Large intestine (tissue), 3 donors: ENCODE data around the gene ZNRF2. TPM values are rescaled to one million over a fixed set of nuclear protein-coding genes. Genes with fewer than 3 reads are reported as not detected.
A peak's percentile ranks its signal among the peaks of the same experiment; 100 is the strongest.

ENCODE experiments used
- DNase-seq, 2 donors: peaks; one replicate each; pipeline versions ENCODE4 v3.0.0 to v3.0.0-alpha.2; 2013
- H3K27ac ChIP-seq: one replicate; pipeline ENCODE4 v1.5.1; 2013; ENCODE audit warnings: low read length
- H3K27me3 ChIP-seq: 2 replicates; pipeline ENCODE4 v1.6.1; 2013; ENCODE audit warnings: low read length; ENCODE audit not compliant: control insufficient read depth, insufficient read depth
- H3K36me3 ChIP-seq: 2 replicates; pipeline ENCODE4 v1.6.1; 2013; ENCODE audit warnings: low read length; ENCODE audit not compliant: control insufficient read depth, insufficient read depth
- H3K4me1 ChIP-seq: one replicate; pipeline ENCODE4 v1.6.1; 2013; ENCODE audit warnings: low read length; ENCODE audit not compliant: control insufficient read depth, insufficient read depth
- H3K4me3 ChIP-seq: one replicate; pipeline ENCODE4 v1.5.1; 2013; ENCODE audit warnings: low read length
- H3K9me3 ChIP-seq: one replicate; pipeline ENCODE4 v1.6.1; 2013; ENCODE audit warnings: mild to moderate bottlenecking, low read depth, low read length, moderate library complexity; ENCODE audit not compliant: control insufficient read depth
- WGBS: methylation state at CpG from one replicate; pipeline ENCODE4 v1.1.5; 2013; ENCODE audit warnings: low lambda C conversion rate; ENCODE audit not compliant: insufficient coverage; 5-methylcytosine and 5-hydroxymethylcytosine counted together
- polyA plus RNA-seq: library from polyadenylated mRNA; unstranded; fragments of 120-200 nt; gene quantifications from one replicate; pipeline ENCODE4 v1.2.1, GENCODE V29; 2013

Gene ZNRF2
- polyA plus RNA-seq, 1 donor: 12.1 TPM

DNA sequence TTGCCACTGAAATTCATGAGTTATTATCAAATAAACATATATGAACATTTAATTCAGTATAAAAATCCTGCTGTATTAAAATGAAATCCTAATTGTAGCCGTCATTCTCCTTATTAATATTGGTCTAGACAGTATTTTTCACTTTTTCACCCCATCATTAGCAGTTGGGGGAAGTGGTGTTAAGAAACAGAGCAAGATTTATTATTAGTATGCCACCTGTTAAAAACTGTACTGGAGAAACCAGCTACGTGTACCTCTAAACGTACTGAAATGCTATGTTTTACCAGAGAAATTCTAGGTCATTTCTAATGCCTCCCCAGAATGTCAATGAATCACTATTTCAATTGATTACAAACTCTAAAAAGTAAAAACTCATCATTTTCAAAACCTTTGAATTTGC, 9.8 kb upstream of the ZNRF2 start:
- no peak overlapping the region for H3K27ac ChIP-seq
- no peaks in the 10 kb centered on the region for H3K36me3 ChIP-seq
- H3K27me3 ChIP-seq: no peaks in the 10 kb centered on the region
- DNase-seq: no peak
- WGBS: 83% methylated on average over 1 of the region's 3 CpGs
- H3K9me3 ChIP-seq: no peaks in the 10 kb centered on the region
- H3K4me3 ChIP-seq: no peak overlapping the region
- H3K4me1 ChIP-seq: no peaks in the 10 kb centered on the region

- Histone ChIP-seq H3K9me3 (no peaks in the 10 kb centered on the region), H3K27ac (no peak overlapping the region), H3K4me3 (no peak overlapping the region), H3K27me3 (no peaks in the 10 kb centered on the region), H3K4me1 (no peaks in the 10 kb centered on the region), H3K36me3 (no peaks in the 10 kb centered on the region)
- WGBS: 78% methylated on average over 1 of the region's 9 CpGs
- DNase-seq: peak; percentile 29 to 32
Measured at GRCh38 chr7:30276203-30276900, 8.0 kb upstream of the ZNRF2 start.

DNA sequence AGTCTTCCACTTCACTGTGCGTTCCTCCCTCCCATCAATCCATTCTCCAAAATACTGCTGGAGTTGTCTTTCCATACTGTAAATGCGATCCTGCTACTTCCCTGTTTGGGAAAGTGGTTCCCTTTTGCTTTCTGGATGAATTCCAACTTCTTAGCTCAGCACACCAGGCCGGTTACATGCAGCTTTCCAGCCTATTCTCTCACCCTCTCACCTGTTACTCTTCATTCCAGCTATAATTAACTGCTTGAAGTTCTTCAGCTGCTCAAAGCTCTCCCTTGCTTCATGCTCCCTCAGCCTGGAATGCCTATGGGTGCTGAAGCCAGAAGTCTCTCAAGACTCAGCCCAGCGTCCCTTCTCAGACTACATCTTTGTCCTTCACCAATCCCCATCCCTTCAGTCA, 6.0 kb upstream of the ZNRF2 start:
- H3K4me1 ChIP-seq: peaks cover 4% of the 10 kb centered on the region
- no peaks in the 10 kb centered on the region for H3K27me3 ChIP-seq
- WGBS: 100% methylated on average over 2 of the region's 4 CpGs
- no peaks in the 10 kb centered on the region for H3K9me3 ChIP-seq
- H3K4me3 ChIP-seq: no peak overlapping the region
- no peak for DNase-seq
- H3K36me3 ChIP-seq: no peaks in the 10 kb centered on the region
- no peak overlapping the region for H3K27ac ChIP-seq

- Histone ChIP-seq H3K27ac (no peak overlapping the region), H3K9me3 (no peaks in the 10 kb centered on the region), H3K4me1 (peaks cover 4% of the 10 kb centered on the region), H3K36me3 (no peaks in the 10 kb centered on the region), H3K4me3 (no peak overlapping the region), H3K27me3 (no peaks in the 10 kb centered on the region)
- DNase-seq: no peak
- no CpG with 5 or more reads among the region's 8 CpGs for WGBS
Measured at GRCh38 chr7:30278849-30279652, 5.3 kb upstream of the ZNRF2 start.

DNA sequence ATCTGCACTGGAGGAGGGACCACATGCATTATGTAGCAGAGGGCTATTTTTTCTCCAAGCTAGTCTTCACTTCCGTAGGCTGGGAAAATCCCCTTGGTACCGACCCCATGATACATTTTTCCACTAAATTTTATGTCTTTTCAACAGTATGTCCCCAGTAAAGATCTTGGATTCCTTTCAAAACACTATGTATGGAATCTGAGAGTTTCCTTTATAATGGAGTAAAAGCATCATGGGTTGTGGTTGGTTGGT, 4.8 kb upstream of the ZNRF2 start:
- peaks cover 4% of the 10 kb centered on the region for H3K4me1 ChIP-seq
- no peaks in the 10 kb centered on the region for H3K9me3 ChIP-seq
- WGBS: no CpG with 5 or more reads among the region's 2 CpGs
- no peak for DNase-seq
- H3K27me3 ChIP-seq: no peaks in the 10 kb centered on the region
- H3K4me3 ChIP-seq: no peak overlapping the region
- H3K36me3 ChIP-seq: no peaks in the 10 kb centered on the region
- no peak overlapping the region for H3K27ac ChIP-seq

DNA sequence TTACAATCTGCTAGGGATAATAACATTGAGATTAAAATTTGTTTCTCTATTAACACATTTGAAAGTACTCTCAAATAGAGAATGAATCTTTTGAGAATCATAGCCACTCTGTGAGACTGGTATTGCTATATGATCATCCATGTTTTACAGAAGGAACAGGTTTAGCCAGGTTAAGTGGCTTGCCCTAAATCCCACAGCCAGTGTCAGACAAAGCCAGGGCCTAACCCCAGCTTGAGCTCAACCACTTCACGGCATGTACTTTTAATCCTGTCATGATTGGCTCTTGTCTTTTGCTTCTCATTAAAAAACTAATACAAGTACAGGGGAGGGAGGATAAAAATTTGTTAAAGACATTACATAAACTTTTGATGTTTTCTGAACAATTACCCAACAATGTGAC, 3.8 kb upstream of the ZNRF2 start:
- WGBS: 100% methylated on average over 1 of the region's 1 CpG
- H3K9me3 ChIP-seq: no peaks in the 10 kb centered on the region
- H3K4me3 ChIP-seq: no peak overlapping the region
- no peaks in the 10 kb centered on the region for H3K27me3 ChIP-seq
- no peaks in the 10 kb centered on the region for H3K36me3 ChIP-seq
- no peak overlapping the region for H3K27ac ChIP-seq
- no peak for DNase-seq
- H3K4me1 ChIP-seq: peaks cover 4% of the 10 kb centered on the region

- Histone ChIP-seq H3K36me3 (no peaks in the 10 kb centered on the region), H3K4me1 (peaks cover 4% of the 10 kb centered on the region), H3K27me3 (no peaks in the 10 kb centered on the region), H3K27ac (no peak overlapping the region), H3K9me3 (no peaks in the 10 kb centered on the region), H3K4me3 (no peak overlapping the region)
- DNase-seq: no peak
- no CpG with 5 or more reads among the region's 1 CpG for WGBS
Measured at GRCh38 chr7:30281263-30281662, 3.1 kb upstream of the ZNRF2 start.

DNA sequence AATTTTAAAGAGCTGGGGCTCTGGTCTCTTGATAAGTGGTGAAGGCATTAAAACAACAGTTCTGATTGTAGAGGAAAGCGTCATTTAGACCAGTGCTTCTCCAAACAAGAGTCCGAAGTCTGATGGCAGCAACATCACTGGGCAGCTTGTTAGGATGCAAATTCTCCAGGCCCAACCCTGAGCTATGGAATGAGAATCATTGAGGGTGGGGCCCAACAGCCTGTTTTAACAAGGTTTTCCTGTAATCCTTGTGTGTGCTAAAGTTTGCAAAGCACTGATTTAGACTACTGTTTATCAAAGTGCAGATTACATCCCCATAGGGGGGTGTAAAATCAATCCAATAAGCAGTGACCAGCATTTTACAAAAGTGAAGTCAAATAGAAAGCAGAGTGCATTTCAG, 2.6 kb upstream of the ZNRF2 start:
- Histone ChIP-seq H3K9me3 (no peaks in the 10 kb centered on the region), H3K27ac (no peak overlapping the region), H3K4me1 (peaks cover 8% of the 10 kb centered on the region), H3K36me3 (no peaks in the 10 kb centered on the region), H3K27me3 (no peaks in the 10 kb centered on the region), H3K4me3 (no peak overlapping the region)
- WGBS: no CpG with 5 or more reads among the region's 2 CpGs
- peak; percentile 67 to 78 for DNase-seq

- no peak overlapping the region for H3K27ac ChIP-seq
- WGBS: no CpG with 5 or more reads among the region's 3 CpGs
- H3K9me3 ChIP-seq: no peaks in the 10 kb centered on the region
- H3K27me3 ChIP-seq: no peaks in the 10 kb centered on the region
- no peaks in the 10 kb centered on the region for H3K36me3 ChIP-seq
- H3K4me3 ChIP-seq: no peak overlapping the region
- no peak for DNase-seq
- peaks cover 8% of the 10 kb centered on the region for H3K4me1 ChIP-seq
Measured at GRCh38 chr7:30282735-30283134, 1.7 kb upstream of the ZNRF2 start.

DNA sequence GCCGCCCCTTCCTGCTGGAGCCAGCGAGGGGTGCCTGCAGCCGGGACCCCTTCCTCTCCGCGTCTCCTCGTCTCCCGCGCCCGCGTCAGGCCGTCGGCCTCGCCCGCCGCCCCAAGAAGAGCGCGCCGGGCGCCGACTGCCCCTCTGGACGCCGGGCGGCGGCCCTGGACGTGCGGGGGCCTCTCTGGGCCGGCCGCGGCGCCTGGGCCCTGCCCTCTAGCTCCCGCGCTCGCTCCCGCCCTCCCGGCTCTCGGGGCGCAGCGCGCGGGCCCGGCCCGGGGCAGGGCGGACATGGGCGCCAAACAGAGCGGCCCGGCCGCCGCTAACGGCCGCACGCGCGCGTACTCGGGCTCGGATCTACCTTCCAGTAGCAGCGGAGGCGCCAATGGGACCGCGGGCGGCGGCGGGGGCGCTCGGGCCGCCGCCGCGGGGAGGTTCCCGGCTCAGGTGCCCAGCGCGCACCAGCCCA, 704 bp downstream of the ZNRF2 start:
- Histone ChIP-seq H3K4me1 (peaks cover 19% of the 10 kb centered on the region), H3K36me3 (no peaks in the 10 kb centered on the region), H3K27me3 (no peaks in the 10 kb centered on the region), H3K27ac (peak overlapping the region; percentile 98), H3K9me3 (no peaks in the 10 kb centered on the region), H3K4me3 (peak overlapping the region; percentile 92)
- WGBS: no CpG with 5 or more reads among the region's 72 CpGs
- no peak for DNase-seq
